DMS 273 (cell line): ENCODE measurements around the gene VWDE.
"Not testable (repeated sequence)": the region's sequence is repeated elsewhere in the genome, so short reads cannot be mapped to it uniquely, and the experiment has no call there.

Source experiments
- DNase-seq: peaks from one replicate; lab custom pipeline; 2025; ENCODE audit not compliant: unreplicated experiment; lab: John Stamatoyannopoulos, UW

VWDE gene

DNA sequence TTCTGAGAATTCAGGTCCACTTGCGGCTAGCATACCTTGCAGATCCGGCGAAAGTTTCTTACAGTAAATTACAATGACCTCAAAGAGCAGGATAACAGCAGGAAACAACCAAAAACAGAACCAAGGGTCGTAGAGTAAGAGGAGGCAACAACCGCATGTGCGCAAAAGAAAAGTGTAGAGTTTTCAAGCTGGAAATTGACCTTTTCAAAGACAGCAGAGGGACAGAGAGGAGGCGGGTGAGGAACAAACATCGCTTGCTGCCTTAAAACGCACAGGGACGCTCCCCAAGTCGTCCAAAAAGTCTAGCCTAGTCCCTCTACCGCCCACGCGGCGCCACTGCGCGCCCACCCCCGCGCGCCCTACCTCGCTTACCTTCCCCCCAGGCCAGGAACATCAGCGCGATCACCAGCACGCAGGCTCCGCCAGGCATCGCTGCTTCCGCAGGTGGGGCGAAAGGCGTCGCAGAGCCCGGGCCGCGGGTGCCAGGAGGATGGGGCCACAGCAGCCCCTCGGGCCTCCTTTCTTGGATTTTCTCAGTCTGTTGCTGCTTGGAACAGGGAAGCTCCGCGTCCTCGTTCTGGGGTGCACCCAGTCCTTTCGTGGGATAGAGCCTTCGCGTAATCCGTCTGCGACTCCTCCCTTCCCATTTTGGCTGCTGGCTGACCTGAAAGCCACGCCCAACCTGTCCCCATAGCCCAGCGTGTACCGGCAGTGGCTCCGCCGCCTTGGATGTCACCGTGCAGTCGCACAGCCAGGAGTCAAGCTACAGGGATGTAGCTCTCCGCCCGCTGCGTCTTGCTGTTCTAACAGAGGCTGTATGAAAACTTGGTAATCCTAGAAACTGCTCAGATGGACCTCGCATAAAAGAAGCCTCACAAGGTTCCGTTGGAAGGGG is at the start of gene VWDE:
Gene VWDE (minus strand): TSS at position 579 of the 895 bp plus-strand sequence. CDS start 149 bp downstream, at position 430.
- DNase-seq, result peak; percentile 84

DNA sequence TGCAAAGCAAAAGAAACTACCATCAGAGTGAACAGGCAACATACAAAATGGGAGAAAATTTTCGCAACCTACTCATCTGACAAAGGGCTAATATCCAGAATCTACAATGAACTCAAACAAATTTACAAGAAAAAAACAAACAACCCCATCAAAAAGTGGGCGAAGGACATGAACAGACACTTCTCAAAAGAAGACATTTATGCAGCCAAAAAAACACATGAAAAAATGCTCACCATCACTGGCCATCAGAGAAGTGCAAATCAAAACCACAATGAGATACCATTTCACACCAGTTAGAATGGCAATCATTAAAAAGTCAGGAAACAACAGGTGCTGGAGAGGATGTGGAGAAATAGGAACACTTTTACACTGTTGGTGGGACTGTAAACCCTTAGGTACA is 49.5 kb upstream of the VWDE start:
- not testable (repeated sequence) for DNase-seq

DNA sequence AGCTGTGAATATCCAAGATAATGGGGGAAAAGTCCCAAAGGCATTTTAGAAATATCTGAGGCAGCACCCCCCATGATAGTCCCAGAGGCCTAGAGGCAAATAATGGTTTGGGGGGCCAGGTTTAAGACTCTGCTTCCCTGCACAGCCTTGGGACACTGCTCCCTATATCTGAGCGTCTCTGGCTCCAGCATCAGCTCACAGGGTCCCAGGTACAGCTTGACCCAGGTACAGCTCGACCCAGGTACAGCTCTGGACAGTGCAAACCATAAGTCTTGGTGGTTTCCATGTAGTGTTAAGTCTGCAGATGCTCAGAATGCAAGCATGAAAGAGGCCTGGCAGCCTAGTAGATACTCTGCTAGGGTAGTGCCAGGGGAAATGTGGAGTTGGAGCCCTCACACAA is 47.0 kb upstream of the VWDE start:
- no peak for DNase-seq

DNA sequence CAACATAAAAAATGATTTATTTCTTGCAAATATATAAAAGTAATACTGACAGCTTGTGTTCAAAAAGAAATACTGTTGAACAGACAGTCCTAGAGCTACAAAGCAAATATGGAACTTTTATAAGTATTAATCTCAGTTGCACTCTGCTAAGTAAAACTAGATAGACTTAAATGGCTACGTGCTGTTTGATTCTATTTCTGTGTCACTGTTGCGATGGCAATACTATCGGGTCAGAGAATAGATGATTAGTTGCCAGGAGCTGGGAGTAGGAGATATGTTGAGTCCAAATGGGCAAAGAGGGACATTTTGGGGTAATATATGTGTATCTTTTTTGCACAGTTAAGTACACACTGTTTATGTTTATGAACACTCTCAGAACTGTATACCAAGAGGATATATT is 41.1 kb upstream of the VWDE start:
- DNase-seq, result no peak

DNA sequence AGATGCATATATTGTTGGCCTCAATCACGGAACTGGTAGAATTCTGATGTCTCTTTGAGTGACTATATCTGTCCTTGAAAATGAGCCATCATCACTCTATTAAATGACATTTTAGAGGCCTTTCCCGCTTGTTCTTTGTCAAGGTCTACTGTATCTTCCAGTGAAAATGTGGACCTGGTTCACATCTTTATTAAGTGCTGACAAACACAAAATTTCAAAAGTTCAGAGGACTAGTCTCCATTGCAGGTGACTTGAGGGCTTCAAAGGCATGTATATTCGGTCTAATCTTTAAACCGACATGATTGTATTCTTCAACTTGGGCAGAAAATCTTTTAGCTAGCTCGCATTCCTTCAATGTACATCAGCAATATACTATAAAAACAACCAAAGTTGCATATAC is 36.6 kb upstream of the VWDE start:
- DNase-seq, result no peak

DNA sequence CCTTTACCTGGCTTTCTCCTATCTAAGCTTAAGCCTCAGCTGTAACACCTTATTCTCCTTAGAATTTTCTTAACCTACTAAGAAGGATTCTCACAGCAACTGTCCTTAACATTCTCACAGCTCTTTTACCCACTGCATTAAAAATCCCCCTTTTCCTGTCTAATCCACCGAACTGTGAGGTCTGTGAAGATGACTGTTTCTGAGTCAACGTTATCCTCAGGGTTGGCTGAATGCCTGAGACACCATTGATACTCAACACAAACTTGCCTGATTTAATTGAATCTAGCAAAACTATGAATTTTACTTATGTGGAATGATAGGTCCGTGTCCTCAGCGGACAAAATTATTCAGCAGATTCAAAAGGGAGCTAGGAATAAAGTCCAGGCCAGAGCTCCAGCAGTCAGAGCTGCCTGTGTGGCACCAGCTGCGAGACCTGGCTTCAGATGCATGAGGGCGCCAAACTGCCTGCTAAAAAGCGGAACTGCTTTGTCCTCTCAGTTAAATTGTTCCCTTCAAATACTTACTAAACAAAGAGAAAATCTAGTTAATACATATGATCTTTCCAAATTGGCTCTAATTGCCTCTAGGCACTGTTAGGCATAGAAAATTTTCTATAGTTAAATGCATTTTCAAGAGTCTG is 33.4 kb upstream of the VWDE start:
- DNase-seq, result peak; percentile 42

DNA sequence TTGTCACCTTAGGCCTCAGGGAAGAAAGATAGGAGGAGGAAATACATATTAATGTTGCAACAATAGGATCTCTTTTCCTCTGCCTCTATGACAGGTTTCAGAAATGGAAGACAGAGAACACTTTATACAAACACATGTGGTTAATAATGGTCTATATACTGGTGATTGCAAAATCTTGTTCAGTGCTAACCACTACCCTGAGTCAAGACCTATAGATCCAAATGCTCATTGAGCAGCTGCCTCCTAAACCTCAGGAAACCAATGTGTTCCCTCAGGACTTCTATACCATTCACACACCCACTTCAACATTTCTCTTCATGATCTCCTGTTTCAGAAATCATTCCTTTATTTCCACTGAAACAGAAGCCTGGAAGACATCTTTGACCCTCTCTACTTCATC is 32.5 kb upstream of the VWDE start:
- DNase-seq, result no peak

DNA sequence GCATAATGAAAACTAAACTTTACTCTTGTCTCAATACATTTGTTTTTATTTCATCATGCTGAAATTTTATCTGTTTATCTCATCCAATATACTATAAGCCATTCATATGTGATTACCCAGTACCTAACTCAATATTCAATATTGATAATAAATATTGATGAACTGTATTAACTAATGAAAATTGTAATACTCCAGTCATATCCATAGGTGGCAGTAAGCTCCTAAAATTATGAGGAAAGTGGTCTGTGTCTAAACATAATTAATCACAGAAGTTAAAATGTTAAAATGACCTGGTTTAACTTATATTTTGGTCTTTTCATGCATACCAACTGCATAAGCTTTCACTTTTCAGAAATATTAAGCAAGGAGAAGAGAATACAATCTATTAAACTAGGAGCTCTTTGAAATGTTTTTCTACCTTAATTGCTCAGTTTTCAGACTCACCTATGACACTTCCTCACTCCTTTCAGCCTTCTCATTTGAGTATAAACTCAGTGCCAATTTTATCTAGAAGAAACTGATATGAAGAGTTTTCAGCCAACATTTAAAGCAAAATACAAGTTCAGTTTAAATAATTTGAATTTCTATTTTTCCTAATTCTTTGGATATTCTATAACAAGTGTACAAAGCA is 30.5 kb upstream of the VWDE start:
- peak; percentile 18 for DNase-seq

DNA sequence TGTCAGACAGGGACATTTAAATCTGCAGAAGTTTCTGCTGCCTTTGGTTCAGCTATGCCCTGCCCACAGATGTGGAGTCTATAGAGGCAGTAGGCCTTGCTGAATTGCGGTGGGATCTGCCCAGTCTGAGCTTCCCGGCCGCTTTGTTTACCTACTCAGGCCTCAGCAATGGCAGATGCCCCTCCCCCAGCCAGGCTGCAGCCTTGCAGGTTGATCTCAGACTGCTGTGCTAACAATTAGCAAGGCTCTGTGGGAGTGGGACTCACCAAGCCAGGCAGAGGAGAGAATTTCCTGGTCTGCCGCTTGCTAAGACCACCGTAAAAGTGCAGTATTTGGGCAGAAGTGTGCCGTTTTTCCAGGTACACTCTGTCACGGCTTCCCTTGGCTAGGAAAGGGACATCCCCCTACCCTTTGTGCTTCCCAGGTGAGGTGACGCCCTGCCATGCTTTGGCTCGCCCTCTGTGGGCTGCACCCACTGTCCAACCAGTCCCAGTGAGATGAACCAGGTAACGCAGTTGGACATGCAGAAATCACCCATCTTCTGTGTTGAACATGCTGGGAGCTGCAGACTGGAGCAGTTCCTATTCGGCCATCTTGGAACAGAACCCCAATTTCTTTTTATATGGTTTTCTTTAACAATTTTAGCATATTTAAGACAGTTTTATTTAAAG is 28.4 kb upstream of the VWDE start:
- DNase-seq, result no peak

DNA sequence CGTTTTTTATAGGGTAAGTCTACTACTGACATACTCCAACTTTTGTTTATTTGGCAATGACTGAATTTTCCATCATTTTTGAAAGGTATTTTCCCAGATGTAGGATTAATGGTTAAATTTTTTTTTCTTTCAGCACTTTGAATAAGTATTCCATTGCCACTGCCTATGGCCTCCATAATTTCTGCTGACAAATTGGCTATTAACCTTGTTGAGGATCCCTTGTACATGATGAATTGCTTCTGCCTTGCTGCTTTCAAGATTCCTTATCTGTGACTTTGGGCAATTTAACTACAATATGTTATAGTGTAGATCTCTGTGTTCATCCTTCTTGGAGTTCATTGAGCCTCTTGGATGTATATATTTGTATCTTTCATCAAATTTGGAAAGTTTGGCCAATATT is 21.6 kb upstream of the VWDE start:
- no peak for DNase-seq

DNA sequence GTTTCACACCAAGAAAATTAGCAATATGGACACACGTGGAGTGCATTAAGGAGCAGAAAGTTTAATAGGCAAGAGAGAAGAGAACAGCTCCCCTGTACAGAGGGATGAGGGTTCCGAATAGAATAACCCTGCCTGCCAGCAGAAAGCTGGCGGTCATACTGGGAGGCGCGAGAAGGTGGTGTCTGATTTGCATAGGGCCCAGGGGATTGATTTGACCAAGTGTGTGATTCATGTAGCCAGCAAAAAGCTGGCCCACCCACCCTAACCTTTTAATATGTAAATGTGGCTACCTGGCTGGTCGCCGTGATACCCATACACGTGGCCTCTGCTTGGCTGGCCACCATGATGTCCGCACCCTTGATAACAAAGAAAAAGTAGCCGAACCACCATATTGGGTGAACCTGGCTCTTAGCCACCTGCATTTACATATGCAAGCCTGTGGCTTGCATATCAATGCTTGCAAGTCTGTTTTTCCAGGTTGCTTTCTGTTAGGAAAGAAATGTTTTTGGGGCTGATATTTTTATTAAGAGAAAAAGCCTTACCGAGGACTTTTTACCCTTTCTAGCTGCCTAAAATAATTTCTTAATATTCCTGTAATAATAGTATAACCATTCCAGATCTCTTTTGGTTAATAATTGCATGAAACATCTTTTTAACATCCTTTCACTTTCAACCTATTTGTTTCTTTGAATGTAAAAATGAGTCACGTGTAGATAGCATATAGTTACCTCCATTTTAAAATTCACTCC is 20.5 kb upstream of the VWDE start:
- peak; percentile 61 for DNase-seq

DNA sequence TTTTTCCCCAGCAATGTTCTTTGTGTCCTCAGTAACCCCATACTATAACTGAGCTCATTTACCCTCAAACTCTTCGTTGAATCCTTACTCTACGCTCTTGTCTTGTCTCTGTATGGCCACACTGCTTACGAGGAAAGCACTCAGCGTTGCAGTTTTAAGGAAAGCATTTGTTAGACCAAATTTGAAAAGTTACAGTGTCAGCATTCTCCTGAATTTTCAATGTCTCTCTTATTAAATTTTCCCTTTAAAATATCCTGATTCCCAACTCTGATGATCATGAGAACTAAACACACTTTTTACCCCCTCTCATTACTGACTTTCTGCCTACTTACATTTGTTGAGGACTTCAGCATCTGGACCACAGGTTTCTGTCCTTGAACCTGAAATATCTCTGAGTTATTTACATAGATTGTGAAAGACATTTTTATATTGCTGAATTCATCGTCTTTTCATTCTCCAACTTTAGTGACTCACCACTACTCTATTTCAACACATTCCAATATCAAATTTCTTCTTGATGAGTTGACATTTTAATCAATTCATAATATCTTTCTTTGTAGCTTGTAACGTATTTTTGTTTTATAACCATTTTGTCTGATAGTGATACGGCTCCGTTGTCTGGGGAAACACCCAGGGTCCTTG is 19.8 kb upstream of the VWDE start:
- no peak for DNase-seq

DNA sequence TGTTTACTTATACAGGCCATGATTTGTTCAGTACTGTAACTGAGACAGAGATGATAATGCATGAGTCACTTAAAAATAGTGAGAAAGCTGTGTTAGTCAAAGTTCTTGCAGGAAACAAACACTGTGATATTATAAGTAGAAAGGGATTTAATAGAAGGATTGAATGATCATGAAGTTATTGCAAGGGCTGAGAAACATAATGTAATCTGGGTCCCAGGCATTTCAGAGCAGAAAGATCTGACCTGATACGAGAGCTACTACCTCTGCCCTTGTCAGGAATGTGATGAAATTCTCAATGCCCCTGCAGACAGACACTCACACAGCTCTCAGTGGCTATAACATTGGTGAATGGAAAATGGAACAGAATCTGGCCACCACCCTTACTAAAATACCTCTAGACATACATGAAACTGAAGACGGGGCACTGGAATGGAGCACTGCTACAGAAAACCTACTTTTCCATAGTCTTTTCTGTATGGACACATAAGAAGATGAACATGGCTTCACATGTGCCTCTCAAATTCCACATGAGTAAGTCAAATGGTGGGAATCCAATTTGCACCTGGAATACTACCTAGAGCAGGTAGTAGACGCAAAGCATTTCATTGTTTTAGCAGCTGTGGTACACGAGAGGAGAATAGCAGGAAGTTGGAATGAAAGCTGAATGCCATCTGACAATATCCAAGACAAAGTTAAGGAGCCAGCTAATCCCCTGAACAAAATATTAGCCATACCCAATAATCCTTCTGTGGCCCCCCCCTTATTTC is 19.1 kb upstream of the VWDE start:
- DNase-seq, result no peak

DNA sequence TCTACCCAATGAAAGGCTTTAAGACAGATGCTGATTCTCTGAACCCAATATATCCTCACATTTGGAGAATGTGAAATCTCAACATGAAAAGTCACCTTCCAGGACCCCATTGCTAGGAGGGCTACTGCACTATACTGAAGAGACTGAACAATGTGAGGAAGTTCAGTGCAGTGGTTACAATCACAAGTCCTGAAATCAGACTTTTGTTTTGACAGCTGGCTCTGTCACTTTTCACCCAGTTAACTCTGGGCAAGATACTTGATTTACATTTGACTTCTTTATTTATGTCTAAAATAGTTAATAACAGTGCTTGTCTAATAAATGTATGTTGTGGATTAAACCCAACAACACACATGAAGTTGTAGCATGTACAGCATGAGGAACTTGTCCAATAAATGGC is 14.8 kb upstream of the VWDE start:
- no peak for DNase-seq

DNA sequence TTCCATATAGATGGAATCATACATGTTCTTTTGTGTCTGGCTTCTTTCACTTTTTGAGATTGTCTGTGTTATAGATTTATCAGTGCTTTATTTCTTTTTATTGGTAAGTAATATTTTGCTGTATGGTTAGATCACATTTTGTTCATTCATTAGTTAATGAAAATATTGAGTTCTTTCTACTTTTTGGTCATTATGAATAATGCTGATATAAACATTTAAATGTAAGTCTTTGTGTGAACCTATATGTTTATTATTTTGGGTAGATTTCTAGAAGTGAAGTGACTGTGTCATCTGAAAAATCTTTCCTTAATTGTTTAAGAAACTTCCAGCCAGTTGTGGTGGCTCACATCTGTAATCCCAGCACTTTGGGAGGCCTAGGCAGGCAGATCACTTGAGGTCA is 11.4 kb upstream of the VWDE start:
- DNase-seq, result no peak

DNA sequence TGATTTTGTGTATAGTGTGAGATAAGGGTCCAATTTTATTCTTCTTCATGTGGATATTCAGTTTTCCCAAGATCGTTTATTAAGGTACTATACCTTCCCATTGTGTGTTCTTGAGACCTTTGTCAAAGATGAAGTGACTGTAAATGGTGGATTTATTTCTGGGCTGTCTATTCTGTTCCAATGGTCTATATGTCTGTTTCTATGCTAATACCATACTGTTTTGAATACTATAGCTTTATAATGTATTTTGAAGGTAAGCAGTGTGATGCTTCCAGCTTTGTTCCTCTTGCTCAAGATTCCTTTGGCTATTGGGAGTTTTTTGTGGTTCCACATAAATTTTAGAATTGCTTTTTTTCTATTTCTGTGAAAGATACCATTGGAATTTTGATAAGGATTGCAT is 8.7 kb upstream of the VWDE start:
- no peak for DNase-seq

DNA sequence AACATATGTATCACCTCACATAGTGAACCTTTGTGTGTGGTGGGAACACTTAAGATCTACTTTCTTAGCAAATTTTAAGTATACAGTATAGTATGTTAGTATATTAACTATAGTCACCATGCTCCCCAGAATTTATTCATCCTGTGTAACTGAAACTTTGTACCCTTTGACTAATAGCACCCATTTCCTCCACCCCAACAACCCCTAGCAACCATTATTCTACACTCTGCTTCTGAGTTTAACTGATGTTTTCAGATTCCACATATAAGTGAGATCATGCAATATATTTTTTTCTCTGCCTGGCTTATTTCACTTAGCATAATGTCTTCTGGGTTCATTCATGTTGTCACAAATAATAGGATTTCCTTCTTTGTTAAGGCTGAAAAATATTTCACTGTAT is 6.9 kb upstream of the VWDE start:
- DNase-seq, result no peak

DNA sequence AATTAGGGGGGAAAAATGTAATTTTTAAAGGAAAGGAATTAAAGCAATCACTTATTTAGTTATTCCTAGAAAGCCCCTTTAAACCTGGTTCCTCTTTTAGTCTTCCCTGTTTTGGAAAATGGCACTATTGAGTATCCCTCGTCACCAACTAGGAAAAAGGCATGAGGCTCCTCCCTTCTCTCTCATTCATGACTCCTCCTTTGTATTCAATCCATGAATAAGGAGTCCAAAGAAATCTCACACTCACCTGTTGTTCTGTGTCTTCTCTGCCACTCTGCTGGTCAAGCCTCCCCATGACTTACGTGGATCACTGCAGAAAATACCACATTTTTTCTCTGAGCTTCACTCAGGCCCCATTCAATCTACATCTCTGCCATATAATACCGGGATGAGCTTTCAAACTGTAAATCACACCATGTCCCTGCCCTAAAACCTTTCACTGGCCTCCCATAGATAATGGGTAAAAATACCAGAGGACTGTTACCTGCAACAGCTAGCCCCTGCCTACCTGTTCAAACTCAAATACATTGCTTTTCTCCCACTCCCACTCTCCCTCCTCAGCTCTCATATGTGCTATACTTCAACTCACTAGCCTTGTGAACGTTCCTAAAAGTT is 5.5 kb upstream of the VWDE start:
- DNase-seq, result no peak

DNA sequence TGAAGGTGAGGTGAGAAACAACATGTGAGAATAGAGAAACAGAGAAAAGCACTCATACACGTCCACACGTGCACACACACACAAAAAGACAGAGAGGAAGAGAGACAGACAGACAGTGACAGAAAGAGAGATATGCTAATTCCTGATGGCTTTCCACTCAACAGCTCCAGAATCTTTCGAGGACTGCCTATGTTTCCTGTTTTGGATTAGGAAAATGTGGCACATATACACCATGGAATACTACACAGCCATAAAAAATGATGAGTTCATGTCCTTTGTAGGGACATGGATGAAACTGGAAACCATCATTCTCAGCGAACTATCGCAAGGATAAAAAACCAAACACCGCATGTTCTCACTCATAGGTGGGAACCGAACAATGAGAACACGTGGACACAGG is 4.0 kb upstream of the VWDE start:
- DNase-seq, result not testable (repeated sequence)
